Stimulated activated memory B cell treated with anti-CD40 and anti-IgM and Interleukin-4, amounts not matched to agents 10 μg/mL and 1 μg/mL and 100 μg/mL, for 72 hours (primary cell): ENCODE data around the gene ASIC2.
"Not testable (repeated sequence)": the region's sequence is repeated elsewhere in the genome, so short reads cannot be mapped to it uniquely, and the experiment has no call there.

Source experiments
- ATAC-seq: fragments of 150-1000 bp; cut with Tn5 transposase; 2 replicates; pipeline ENCODE4 v1.10.0; 2021
- H3K27ac Mint-ChIP-seq: one replicate; pipeline ENCODE4 v1.8.0; 2022; ENCODE audit warnings: mild to moderate bottlenecking, mixed read lengths
- H3K27me3 Mint-ChIP-seq: one replicate; pipeline ENCODE4 v1.8.0; 2022; ENCODE audit warnings: mixed read lengths
- H3K36me3 Mint-ChIP-seq: one replicate; pipeline ENCODE4 v1.8.0; 2022; ENCODE audit warnings: mixed read lengths
- H3K4me1 Mint-ChIP-seq: one replicate; pipeline ENCODE4 v1.8.0; 2022; ENCODE audit warnings: mixed read lengths
- H3K4me3 Mint-ChIP-seq: one replicate; pipeline ENCODE4 v1.8.0; 2022; ENCODE audit warnings: mild to moderate bottlenecking, moderate library complexity, mixed read lengths
- H3K9me3 Mint-ChIP-seq: one replicate; pipeline ENCODE4 v1.8.0; 2022; ENCODE audit warnings: mixed read lengths

ASIC2 gene

GRCh38 chr17:32988481-32989101 is 304.5 kb downstream of the ASIC2 start:
- ATAC-seq, result no peak
- Mint-ChIP-seq H3K36me3 (peaks cover 6% of the 10 kb centered on the region), H3K4me3 (no peak overlapping the region), H3K9me3 (peaks cover 13% of the 10 kb centered on the region), H3K4me1 (peaks cover 7% of the 10 kb centered on the region), H3K27me3 (peaks cover 20% of the 10 kb centered on the region), H3K27ac (no peak overlapping the region)

GRCh38 chr17:32987868-32988267 is 305.2 kb downstream of the ASIC2 start:
- ATAC-seq, H3K36me3 Mint-ChIP-seq, H3K4me1 Mint-ChIP-seq, H3K4me3 Mint-ChIP-seq, H3K27ac Mint-ChIP-seq: not testable (repeated sequence)
- H3K27me3 Mint-ChIP-seq, result peaks cover 23% of the 10 kb centered on the region
- peaks cover 13% of the 10 kb centered on the region for H3K9me3 Mint-ChIP-seq

- H3K9me3 Mint-ChIP-seq, result peaks cover 15% of the 10 kb centered on the region
- H3K4me3 Mint-ChIP-seq, ATAC-seq, H3K4me1 Mint-ChIP-seq, H3K27ac Mint-ChIP-seq, H3K36me3 Mint-ChIP-seq: not testable (repeated sequence)
- H3K27me3 Mint-ChIP-seq, result peaks cover 28% of the 10 kb centered on the region
These were observed 305.7 kb downstream of the ASIC2 start for GRCh38 chr17:32987453-32987805.

DNA sequence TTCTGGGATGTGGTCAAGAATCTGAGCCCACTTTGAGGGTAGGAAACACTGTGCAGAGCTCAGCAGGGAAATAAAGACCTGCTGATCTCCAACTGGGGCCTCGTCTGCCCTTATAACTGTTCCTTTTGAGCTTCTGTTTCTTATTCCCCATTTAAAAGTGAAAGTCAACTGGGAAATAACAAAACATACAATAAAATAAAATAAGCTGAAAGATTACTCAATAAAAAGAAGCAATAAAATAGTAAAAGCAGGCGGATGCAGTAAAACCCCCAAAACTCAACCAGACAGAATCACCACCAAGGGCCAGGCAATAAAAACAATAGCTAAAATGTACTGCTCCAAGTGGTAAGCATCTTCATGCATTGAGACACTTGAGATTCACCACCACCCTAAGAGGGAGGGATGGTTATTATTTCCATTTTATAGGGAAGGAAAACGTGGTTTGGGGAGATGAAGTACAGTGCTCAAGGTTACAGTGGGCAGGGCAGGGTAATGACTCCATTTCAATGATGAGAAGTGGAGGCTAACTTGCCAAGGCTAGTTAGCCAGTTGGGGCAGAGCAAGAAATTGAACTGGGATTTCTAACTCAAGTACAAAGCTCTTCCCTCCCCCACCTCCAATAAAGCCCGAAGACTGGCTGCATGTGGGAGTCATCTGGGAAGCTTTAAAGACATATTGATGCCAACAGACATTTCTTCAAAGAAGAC is 307.9 kb downstream of the ASIC2 start:
- Mint-ChIP-seq H3K9me3 (peaks cover 23% of the 10 kb centered on the region), H3K36me3 (peaks cover 17% of the 10 kb centered on the region), H3K27ac (no peak overlapping the region), H3K4me3 (no peak overlapping the region), H3K4me1 (peaks cover 7% of the 10 kb centered on the region), H3K27me3 (peaks cover 32% of the 10 kb centered on the region)
- ATAC-seq, result no peak

GRCh38 chr17:32981611-32982010 is 311.5 kb downstream of the ASIC2 start:
- H3K4me1 Mint-ChIP-seq, H3K27ac Mint-ChIP-seq, H3K4me3 Mint-ChIP-seq, ATAC-seq: not testable (repeated sequence)
- H3K27me3 Mint-ChIP-seq, result peaks cover 48% of the 10 kb centered on the region
- H3K36me3 Mint-ChIP-seq, result peaks cover 11% of the 10 kb centered on the region
- H3K9me3 Mint-ChIP-seq, result peaks cover 14% of the 10 kb centered on the region

DNA sequence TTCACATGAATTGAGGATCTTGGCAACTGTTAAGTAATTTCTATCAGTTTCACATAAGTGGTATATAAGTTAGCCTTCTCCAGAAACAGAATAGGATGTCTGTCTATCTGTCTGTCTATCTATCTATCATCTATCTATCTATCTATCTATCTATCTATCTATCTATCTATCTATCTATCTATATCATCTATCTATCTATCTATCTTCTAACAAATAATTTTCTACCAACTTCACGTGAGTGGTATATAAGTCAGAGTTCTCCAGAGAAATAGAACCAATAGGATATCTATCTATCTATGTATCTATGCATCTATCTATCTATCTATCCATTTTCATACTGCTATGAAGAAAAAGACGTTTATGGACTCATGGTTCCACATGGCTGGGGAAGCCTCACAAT is 312.9 kb downstream of the ASIC2 start:
- H3K4me3 Mint-ChIP-seq, result no peak overlapping the region
- H3K9me3 Mint-ChIP-seq, result peaks cover 14% of the 10 kb centered on the region
- peaks cover 48% of the 10 kb centered on the region for H3K27me3 Mint-ChIP-seq
- no peak overlapping the region for H3K27ac Mint-ChIP-seq
- H3K4me1 Mint-ChIP-seq, result no peaks in the 10 kb centered on the region
- H3K36me3 Mint-ChIP-seq, result peaks cover 11% of the 10 kb centered on the region
- no peak for ATAC-seq

DNA sequence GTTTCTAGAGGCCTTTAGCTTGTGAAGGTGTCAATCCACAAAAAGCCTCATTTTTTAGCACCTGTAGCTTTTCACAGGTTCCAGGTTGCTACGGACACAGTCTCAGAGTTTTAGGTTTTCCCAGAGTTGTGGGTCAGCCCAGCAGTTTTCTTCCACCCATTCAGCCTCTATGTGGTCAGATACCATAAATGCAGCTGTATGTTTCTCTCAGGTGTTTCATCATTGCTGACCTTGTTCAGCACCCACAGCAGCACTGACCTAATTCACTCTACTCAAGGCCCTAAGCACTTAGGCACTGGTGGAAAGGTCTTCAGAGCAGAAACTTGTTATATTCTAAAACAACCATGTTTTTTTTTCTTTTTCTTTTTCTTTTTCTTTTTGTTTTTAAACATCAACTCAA is 316.5 kb downstream of the ASIC2 start:
- Mint-ChIP-seq H3K36me3 (no peaks in the 10 kb centered on the region), H3K9me3 (peaks cover 2% of the 10 kb centered on the region), H3K27ac (no peak overlapping the region), H3K4me3 (no peak overlapping the region), H3K27me3 (peaks cover 23% of the 10 kb centered on the region), H3K4me1 (no peaks in the 10 kb centered on the region)
- ATAC-seq, result no peak

GRCh38 chr17:32976131-32976530 is 317.0 kb downstream of the ASIC2 start:
- Mint-ChIP-seq H3K4me3 (no peak overlapping the region), H3K4me1 (no peaks in the 10 kb centered on the region), H3K27me3 (peaks cover 22% of the 10 kb centered on the region), H3K27ac (no peak overlapping the region), H3K36me3 (no peaks in the 10 kb centered on the region), H3K9me3 (peaks cover 2% of the 10 kb centered on the region)
- ATAC-seq, result no peak

GRCh38 chr17:32971171-32971570 is 321.9 kb downstream of the ASIC2 start:
- Mint-ChIP-seq H3K27me3 (peaks cover 12% of the 10 kb centered on the region), H3K4me3 (no peak overlapping the region), H3K36me3 (no peaks in the 10 kb centered on the region), H3K4me1 (no peaks in the 10 kb centered on the region), H3K27ac (no peak overlapping the region), H3K9me3 (peaks cover 12% of the 10 kb centered on the region)
- ATAC-seq, result no peak

DNA sequence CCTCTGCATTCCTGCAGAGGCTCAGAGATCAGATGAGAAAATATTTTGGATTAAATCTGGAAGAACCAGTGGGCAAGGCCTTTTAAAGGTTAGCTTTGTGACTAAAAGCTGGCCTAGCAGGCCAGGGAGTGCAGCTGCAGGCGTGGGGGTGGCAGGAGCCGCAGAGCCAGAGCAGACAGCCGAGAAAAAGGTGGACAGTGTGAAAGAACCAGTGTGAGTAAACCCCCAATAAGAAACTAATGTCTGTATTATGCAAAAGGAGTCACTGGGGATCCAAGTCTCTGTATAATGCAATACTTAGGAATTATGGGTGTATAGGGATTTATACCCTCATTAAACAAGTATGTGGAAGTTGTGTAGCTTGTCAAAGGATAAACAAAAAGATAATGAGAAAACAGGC is 322.8 kb downstream of the ASIC2 start:
- Mint-ChIP-seq H3K27ac (no peak overlapping the region), H3K27me3 (peaks cover 21% of the 10 kb centered on the region), H3K36me3 (no peaks in the 10 kb centered on the region), H3K4me3 (no peak overlapping the region), H3K4me1 (no peaks in the 10 kb centered on the region), H3K9me3 (peaks cover 12% of the 10 kb centered on the region)
- ATAC-seq, result no peak

DNA sequence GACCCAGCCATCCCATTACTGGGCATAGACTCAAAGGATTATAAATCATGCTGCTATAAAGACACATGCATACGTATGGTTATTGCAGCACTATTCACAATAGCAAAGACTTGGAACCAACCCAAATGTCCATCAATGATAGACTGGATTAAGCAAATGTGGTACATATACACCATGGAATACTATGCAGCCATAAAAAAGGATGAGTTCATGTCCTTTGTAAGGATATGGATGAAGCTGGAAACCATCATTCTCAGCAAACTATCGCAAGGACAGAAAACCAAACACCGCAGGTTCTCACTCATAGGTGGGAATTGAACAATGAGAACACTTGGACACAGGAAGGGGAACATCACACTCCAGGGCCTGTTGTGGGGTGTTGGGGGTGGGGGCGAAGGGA is 323.9 kb downstream of the ASIC2 start:
- Mint-ChIP-seq H3K27me3 (peaks cover 32% of the 10 kb centered on the region), H3K9me3 (peaks cover 12% of the 10 kb centered on the region)
- not testable (repeated sequence) for H3K36me3 Mint-ChIP-seq, H3K4me3 Mint-ChIP-seq, H3K4me1 Mint-ChIP-seq, ATAC-seq, H3K27ac Mint-ChIP-seq

- no peak overlapping the region for H3K4me3 Mint-ChIP-seq
- ATAC-seq, result no peak
These were observed 328.6 kb downstream of the ASIC2 start for GRCh38 chr17:32964541-32964940.

More at GRCh38 chr17:32964541-32964940, 328.6 kb downstream of the ASIC2 start:
- H3K9me3 Mint-ChIP-seq, result peaks cover 6% of the 10 kb centered on the region
- H3K4me1 Mint-ChIP-seq, result no peaks in the 10 kb centered on the region
- no peak overlapping the region for H3K27ac Mint-ChIP-seq
- H3K27me3 Mint-ChIP-seq, result peaks cover 55% of the 10 kb centered on the region
- no peaks in the 10 kb centered on the region for H3K36me3 Mint-ChIP-seq
